OCI-LY1 (cell line): Measurements from ENCODE around the gene CDK11A.
A peak's percentile ranks its signal among the peaks of the same experiment; 100 is the strongest.

Experiments used
- H2AFZ ChIP-seq: fragments of 200-600 bp; sonication (generic), shearing (Covaris generic); 2 replicates; pipeline ENCODE4 v1.6.0; 2014; ENCODE audit warnings: antibody characterized with exemption, mild to moderate bottlenecking, low read length
- H3F3A ChIP-seq: fragments of 200-600 bp; sonication (generic), shearing (Covaris generic); 2 replicates; pipeline ENCODE4 v1.6.0; 2014; ENCODE audit warnings: mild to moderate bottlenecking, antibody characterized with exemption, low read length, moderate library complexity; ENCODE audit not compliant: insufficient read depth
- H3K27ac ChIP-seq: fragments of 200-600 bp; sonication (generic); 2 replicates; pipeline ENCODE4 v1.5.1; 2014; ENCODE audit warnings: low read length, mixed run types, mild to moderate bottlenecking, low read depth; ENCODE audit not compliant: poor library complexity, severe bottlenecking
- H3K27me3 ChIP-seq: fragments of 200-600 bp; sonication (generic); 2 replicates; pipeline ENCODE4 v1.6.0; 2014; ENCODE audit warnings: antibody characterized with exemption, mild to moderate bottlenecking, low read length, moderate library complexity; ENCODE audit not compliant: insufficient read depth
- H3K36me3 ChIP-seq: fragments of 200-600 bp; sonication (generic); 2 replicates; pipeline ENCODE4 v1.6.1; 2014; ENCODE audit warnings: mild to moderate bottlenecking, antibody characterized with exemption, low read length, moderate library complexity, mixed read lengths; ENCODE audit not compliant: insufficient read depth
- H3K4me1 ChIP-seq: fragments of 200-600 bp; sonication (generic); 2 replicates; pipeline ENCODE4 v1.5.1; 2014; ENCODE audit warnings: mild to moderate bottlenecking, low read length, moderate library complexity; ENCODE audit not compliant: insufficient read depth, severe bottlenecking
- H3K4me2 ChIP-seq: fragments of 200-600 bp; sonication (generic), shearing (Covaris generic); 2 replicates; pipeline ENCODE4 v1.6.1; 2014; ENCODE audit warnings: low read length
- H3K4me3 ChIP-seq: fragments of 200-600 bp; sonication (generic); 2 replicates; pipeline ENCODE4 v1.5.1; 2014; ENCODE audit warnings: low read length, low read depth, mild to moderate bottlenecking, mixed read lengths; ENCODE audit not compliant: poor library complexity, severe bottlenecking
- H3K79me2 ChIP-seq: fragments of 200-600 bp; shearing (Covaris generic); 2 replicates; pipeline ENCODE4 v1.6.1; 2016; ENCODE audit warnings: mixed run types, low read length, mixed read lengths; ENCODE audit not compliant: insufficient read depth
- H3K9ac ChIP-seq: fragments of 200-600 bp; sonication (generic), shearing (Covaris generic); 2 replicates; pipeline ENCODE4 v1.6.1; 2014; ENCODE audit warnings: mild to moderate bottlenecking, low read length, mixed read lengths
- H3K9me2 ChIP-seq: fragments of 200-600 bp; sonication (generic), shearing (Covaris generic); 2 replicates; pipeline ENCODE4 v1.6.1; 2014; ENCODE audit warnings: low read depth, mild to moderate bottlenecking, low read length, mixed read lengths
- H3K9me3 ChIP-seq: fragments of 200-600 bp; shearing (Covaris generic); 2 replicates; pipeline ENCODE4 v1.6.1; 2014; ENCODE audit warnings: low read length, mixed read lengths
- H4K20me1 ChIP-seq: fragments of 200-600 bp; sonication (generic), shearing (Covaris generic); 2 replicates; pipeline ENCODE4 v1.6.0; 2016; ENCODE audit warnings: mild to moderate bottlenecking, low read length; ENCODE audit not compliant: insufficient read depth
- CTCF ChIP-seq: fragments of 200-600 bp; sonication (generic), shearing (Covaris generic); IDR thresholded peaks from 2 replicates; pipeline ENCODE4 v1.5.1; 2017; ENCODE audit warnings: mild to moderate bottlenecking, antibody characterized with exemption, low read length, moderate library complexity, mixed read lengths
- EZH2 ChIP-seq: fragments of 200-600 bp; sonication (generic), shearing (Covaris generic); IDR thresholded peaks from 2 replicates; pipeline ENCODE4 v1.8.0; 2017; ENCODE audit warnings: borderline replicate concordance, mixed run types, mild to moderate bottlenecking, antibody characterized with exemption, low read length, moderate library complexity, mixed read lengths

Gene CDK11A

GRCh38 chr1:1680912-1681273 lies 43.3 kb downstream of the CDK11A start:
- TF ChIP-seq CTCF (no peak), EZH2 (no peak)
- Histone ChIP-seq H3K9me2 (no peaks in the 10 kb centered on the region), H3K4me1 (peaks cover 26% of the 10 kb centered on the region), H3K79me2 (no peaks in the 10 kb centered on the region), H3K9ac (no peak overlapping the region), H3K9me3 (no peaks in the 10 kb centered on the region), H3K36me3 (no peaks in the 10 kb centered on the region), H3K4me2 (no peak overlapping the region), H3K27ac (no peak overlapping the region), H4K20me1 (no peaks in the 10 kb centered on the region), H3K27me3 (no peaks in the 10 kb centered on the region), H2AFZ (no peak overlapping the region), H3K4me3 (no peak overlapping the region), H3F3A (no peaks in the 10 kb centered on the region)

- no peak overlapping the region for H3K27ac ChIP-seq
- no peaks in the 10 kb centered on the region for H3K79me2 ChIP-seq
- no peaks in the 10 kb centered on the region for H4K20me1 ChIP-seq
Measured at GRCh38 chr1:1680031-1680911, 43.9 kb downstream of the CDK11A start.

GRCh38 chr1:1678581-1679380 lies 45.4 kb downstream of the CDK11A start:
- Histone ChIP-seq H3K4me2 (peak overlapping the region; percentile 66), H3K27me3 (no peaks in the 10 kb centered on the region), H3K36me3 (no peaks in the 10 kb centered on the region), H3K4me3 (peak overlapping the region; percentile 49), H2AFZ (no peak overlapping the region), H3K4me1 (peaks cover 35% of the 10 kb centered on the region), H3K9me3 (no peaks in the 10 kb centered on the region), H3K79me2 (no peaks in the 10 kb centered on the region), H3F3A (no peaks in the 10 kb centered on the region), H3K9ac (peak overlapping the region; percentile 53; the same call in 1 of the 2 replicates), H4K20me1 (no peaks in the 10 kb centered on the region), H3K27ac (peak overlapping the region; percentile 91), H3K9me2 (no peaks in the 10 kb centered on the region)
- TF ChIP-seq CTCF (peak; percentile 77), EZH2 (no peak)

More at GRCh38 chr1:1680031-1680911, 43.9 kb downstream of the CDK11A start:
- H3K36me3 ChIP-seq = no peaks in the 10 kb centered on the region
- H3K4me2 ChIP-seq = no peak overlapping the region
- H3K9me3 ChIP-seq = no peaks in the 10 kb centered on the region
- H3K4me1 ChIP-seq = peaks cover 27% of the 10 kb centered on the region
- TF ChIP-seq CTCF = no peak
- TF ChIP-seq EZH2 = no peak
- no peak overlapping the region for H2AFZ ChIP-seq
- no peaks in the 10 kb centered on the region for H3K9me2 ChIP-seq
- H3F3A ChIP-seq = no peaks in the 10 kb centered on the region
- H3K9ac ChIP-seq = no peak overlapping the region
- H3K4me3 ChIP-seq = no peak overlapping the region
- no peaks in the 10 kb centered on the region for H3K27me3 ChIP-seq
